GM12875 (cell line): Measurements from ENCODE around the gene LZTR1.

Source experiments
- H3K4me3 ChIP-seq: one replicate; pipeline ENCODE4 v1.5.1; 2011; ENCODE audit warnings: low read depth, low read length, control low read depth
- TF ChIP-seq, protein P1 (sequence below): IDR thresholded peaks from 2 replicates; pipeline ENCODE4 v1.5.1; 2011; ENCODE audit warnings: low read depth, mild to moderate bottlenecking, control low read depth, inconsistent platforms, low read length, moderate library complexity, borderline replicate concordance; ENCODE audit not compliant: insufficient read depth

LZTR1 gene

DNA sequence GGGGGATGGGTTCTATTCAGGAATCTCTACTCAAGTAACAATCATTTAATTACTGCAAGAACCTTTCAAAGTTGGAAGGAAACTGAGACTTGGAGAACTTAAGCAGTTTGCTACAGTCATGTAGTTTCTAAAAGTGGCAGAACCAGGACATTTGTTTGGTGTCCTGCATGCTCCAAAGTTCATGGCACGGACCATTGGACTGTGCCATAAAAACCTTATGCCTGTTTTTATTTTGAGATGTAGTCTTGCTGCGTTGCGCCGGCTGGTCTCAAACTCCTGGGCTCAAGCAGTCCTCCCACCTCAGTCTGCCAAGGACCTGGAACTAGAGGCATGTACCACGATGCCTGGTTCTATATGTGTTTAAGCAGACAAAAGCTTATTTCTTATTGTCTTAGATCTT is 33.6 kb upstream of the LZTR1 start:
- no peak overlapping the region for H3K4me3 ChIP-seq
- TF ChIP-seq, protein P1, sequence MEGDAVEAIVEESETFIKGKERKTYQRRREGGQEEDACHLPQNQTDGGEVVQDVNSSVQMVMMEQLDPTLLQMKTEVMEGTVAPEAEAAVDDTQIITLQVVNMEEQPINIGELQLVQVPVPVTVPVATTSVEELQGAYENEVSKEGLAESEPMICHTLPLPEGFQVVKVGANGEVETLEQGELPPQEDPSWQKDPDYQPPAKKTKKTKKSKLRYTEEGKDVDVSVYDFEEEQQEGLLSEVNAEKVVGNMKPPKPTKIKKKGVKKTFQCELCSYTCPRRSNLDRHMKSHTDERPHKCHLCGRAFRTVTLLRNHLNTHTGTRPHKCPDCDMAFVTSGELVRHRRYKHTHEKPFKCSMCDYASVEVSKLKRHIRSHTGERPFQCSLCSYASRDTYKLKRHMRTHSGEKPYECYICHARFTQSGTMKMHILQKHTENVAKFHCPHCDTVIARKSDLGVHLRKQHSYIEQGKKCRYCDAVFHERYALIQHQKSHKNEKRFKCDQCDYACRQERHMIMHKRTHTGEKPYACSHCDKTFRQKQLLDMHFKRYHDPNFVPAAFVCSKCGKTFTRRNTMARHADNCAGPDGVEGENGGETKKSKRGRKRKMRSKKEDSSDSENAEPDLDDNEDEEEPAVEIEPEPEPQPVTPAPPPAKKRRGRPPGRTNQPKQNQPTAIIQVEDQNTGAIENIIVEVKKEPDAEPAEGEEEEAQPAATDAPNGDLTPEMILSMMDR, result no peak

DNA sequence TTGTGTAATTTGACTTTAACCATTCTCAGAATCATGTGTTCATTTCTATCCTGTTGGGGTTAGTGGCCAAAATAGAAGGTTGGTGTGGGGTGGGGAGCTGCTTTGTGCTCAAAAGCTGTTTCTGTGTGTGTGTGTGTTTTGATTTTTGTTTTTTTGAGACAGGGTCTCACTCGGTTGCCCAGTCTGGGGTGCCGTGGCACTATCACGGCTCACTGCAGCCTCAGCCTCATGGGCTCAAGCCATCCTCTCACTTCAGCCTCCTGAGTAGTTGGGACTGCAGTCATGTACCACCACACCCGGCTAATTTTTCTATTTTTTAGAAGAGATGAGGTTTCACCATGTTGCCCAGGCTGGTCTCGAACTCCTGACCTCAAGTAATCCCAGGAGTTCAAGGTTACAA is 33.1 kb upstream of the LZTR1 start:
- TF ChIP-seq, protein P1, result no peak
- no peak overlapping the region for H3K4me3 ChIP-seq

DNA sequence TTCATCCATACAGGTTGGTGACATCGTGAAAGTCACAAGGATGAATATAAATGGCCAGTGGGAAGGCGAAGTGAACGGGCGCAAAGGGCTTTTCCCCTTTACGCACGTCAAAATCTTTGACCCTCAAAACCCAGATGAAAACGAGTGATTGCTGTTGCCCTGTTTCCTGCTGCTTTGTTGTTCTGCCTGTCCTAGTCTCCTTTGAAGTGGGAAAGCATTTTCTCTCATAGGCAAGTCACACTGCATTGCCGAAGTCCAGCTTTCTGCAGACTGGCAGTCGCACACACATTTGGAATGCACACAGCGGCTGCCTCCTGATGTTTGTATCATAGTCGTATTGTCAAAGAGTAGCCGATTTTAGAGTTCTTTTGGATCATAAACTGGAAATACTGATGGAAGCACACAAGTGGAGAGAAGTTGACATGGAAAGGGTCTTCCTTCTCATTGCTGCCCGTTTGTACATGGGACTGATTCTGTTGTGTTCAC is 32.4 kb upstream of the LZTR1 start:
- H3K4me3 ChIP-seq, result no peak overlapping the region
- TF ChIP-seq, protein P1, result no peak

DNA sequence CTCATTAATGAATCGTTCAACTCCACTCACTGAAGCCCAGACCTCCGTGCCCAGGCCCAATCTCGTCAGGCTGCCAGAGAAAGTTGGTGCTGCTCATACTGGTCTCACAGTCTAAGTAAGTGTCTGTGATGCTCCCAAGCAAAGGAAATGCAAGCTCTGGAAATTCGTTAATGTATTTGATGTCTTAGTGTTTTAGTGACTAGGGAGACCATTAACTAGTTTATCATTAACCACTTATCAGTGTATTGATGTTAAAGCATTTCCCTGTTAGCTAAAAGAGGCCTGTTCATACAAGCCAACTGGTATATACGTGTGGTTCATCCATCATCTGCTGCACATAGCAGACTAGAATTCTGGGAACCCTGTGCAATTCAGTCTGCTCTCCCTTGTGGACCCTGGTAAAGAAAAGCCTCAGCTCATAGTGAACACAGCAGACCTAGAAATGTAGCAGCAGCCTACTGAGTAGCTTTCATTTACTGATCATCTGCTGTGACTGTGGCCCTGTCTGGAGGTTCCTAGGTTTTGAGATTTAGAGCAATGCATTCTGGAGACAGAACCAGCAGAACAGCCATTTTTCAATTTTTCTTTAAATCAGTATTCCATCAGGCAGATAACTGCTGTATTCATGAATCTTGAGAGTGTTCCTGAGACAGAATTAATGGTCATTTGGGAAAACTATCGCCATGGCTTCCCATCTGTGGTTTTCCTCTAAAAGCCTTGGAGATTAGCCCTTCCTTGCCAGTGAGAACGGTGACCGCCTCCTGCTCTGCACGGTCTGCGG is 30.8 kb upstream of the LZTR1 start:
- no peak overlapping the region for H3K4me3 ChIP-seq

DNA sequence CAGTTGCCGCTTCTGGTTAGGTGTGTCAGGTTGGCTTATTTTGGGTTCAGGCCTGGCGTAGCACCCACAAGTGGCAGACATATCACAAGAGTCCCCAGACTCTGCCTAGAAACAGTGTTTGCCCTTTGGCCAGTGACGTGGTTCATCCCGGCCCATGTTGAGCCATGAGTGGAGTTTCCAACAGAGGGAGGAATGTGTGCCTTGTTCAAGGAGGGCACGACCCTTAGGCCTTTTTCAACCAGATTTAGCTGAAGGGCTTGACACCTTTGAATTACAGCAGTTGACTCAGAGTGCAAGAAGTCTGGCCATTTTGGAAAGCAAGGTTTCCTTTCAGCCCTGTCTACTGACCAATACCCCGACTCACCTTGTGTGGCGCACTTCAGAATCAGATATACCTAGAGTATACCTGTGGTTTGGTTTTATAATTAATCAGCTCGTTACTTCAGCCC is 30.1 kb upstream of the LZTR1 start:
- no peak overlapping the region for H3K4me3 ChIP-seq
- TF ChIP-seq, protein P1, result no peak

More for the DNA sequence above, 30.8 kb upstream of the LZTR1 start:
- TF ChIP-seq, protein P1, result no peak

DNA sequence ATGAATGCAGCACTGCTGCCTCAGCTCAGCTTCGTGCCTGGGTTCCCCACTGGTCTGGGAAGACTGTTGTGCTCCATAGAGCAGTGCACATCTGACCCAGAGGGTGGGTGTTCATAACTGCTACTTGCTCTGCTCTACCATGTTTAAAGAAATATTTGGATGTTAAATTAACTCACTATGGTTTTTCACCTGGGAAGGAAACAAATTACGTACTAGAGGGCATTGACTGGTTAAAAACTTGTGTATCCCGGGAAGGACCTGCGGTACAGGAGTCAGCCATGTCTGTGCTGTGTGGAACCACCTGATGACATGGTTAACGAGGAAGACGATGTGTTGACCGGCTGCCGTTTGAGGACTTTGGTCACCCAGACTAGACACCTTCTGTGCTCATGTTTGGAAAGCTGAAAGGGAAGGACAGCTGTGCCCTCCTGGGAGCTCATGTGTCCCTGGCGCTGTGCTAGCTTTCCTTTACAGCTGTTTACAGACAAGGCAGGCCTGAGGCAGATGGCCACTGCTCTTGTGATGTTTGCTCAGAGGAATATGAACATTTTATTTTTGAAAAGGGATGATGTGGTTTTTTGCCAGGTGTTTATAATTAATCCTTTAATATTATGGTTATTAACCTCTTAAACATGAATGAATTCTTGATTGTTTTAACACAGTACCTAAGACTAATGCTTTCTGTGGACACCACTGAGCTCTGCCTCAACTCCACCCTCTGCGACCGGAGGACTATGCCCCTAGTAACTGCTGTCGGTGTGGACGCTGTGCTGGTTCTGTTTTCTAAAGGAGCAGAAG is 29.4 kb upstream of the LZTR1 start:
- H3K4me3 ChIP-seq, result no peak overlapping the region
- TF ChIP-seq, protein P1, result no peak
